Measurements from ENCODE around the gene WEE2. TPM values are rescaled to one million over a fixed set of nuclear protein-coding genes. Genes with fewer than 3 reads are reported as not detected.

The WEE2 gene
- total RNA-seq, 4 donors from 2014 or later: not detected

DNA sequence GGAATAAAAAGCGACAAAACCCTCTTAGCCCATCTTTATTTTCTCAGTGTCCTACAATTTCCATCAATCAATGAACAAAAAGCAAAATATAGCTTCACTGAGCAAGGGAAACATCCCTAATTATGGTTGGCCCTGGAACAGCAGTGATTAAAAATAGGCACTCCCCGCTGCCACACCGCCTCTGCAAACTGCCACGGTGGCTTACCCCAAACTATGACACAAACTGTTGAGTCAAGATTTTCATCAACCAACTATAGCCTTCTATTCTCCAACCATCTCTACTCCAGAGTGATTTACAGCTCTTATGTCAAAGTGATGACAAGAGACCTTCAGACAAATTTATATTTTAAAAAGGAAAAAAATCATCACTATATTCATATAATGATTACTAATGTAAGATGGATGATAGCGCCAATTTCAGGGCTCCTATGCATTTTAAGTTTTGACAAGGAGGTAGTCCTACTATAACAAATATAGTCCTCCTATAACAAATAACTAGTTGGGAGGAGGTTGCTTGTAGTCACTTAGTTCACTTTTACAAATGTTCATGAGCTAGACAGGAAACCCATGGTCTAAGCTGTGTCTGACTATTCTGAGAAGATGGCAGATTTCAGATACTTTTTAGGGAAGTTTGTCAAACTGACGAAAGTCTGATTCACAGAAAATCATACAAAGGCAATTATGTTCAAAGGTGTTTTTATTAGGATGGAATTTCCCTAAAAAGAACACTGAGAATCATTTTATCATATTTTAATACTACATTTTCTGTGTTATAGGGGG, 32.5 kb upstream of the WEE2 start:
- TF ChIP-seq POLR2A (IDR thresholded peaks at IDR 0.05): no peak
- TF ChIP-seq, protein P1, sequence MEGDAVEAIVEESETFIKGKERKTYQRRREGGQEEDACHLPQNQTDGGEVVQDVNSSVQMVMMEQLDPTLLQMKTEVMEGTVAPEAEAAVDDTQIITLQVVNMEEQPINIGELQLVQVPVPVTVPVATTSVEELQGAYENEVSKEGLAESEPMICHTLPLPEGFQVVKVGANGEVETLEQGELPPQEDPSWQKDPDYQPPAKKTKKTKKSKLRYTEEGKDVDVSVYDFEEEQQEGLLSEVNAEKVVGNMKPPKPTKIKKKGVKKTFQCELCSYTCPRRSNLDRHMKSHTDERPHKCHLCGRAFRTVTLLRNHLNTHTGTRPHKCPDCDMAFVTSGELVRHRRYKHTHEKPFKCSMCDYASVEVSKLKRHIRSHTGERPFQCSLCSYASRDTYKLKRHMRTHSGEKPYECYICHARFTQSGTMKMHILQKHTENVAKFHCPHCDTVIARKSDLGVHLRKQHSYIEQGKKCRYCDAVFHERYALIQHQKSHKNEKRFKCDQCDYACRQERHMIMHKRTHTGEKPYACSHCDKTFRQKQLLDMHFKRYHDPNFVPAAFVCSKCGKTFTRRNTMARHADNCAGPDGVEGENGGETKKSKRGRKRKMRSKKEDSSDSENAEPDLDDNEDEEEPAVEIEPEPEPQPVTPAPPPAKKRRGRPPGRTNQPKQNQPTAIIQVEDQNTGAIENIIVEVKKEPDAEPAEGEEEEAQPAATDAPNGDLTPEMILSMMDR (IDR thresholded peaks at IDR 0.05): no peak
- no peak for ATAC-seq
- peaks cover 0 to 65% of the 10 kb centered on the region in 2 donors for H3K36me3 ChIP-seq
- peaks cover 0 to 4% (median 0%) of the 10 kb centered on the region in 3 donors for H3K4me1 ChIP-seq
- no peaks in the 10 kb centered on the region for H3K27me3 ChIP-seq
- no peaks in the 10 kb centered on the region for H3K9me3 ChIP-seq
- 81 to 92% methylated on average over 5 to 6 of the region's 6 CpGs for WGBS, 2 donors (ENCODE audit: low coverage in 1 of 2)
- peak overlapping the region in 2 of 4 donors; percentile 9 to 54 for H3K27ac ChIP-seq
- H3K4me3 ChIP-seq: no peak overlapping the region

DNA sequence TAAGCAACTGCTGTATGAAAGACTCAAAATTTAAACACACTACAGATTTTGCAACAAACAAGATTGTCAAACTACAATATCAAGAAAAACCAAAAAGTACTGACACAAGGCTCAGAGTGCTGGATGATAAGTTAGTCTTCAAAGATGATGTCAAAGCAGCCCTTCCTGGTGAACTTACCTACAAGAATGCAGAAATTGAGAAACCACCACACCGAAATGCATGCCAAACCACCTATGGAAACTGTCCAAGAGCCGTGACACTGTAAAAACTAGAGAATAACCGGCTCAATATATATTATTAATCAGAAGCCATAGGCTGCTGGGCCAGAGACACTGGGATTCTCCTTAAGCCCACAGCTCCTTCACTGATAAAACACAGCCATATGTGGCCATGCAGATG, 31.5 kb upstream of the WEE2 start:
- WGBS, 2 donors (ENCODE audit: low coverage in 1 of 2): 88 to 92% methylated on average over 3 of the region's 3 CpGs

DNA sequence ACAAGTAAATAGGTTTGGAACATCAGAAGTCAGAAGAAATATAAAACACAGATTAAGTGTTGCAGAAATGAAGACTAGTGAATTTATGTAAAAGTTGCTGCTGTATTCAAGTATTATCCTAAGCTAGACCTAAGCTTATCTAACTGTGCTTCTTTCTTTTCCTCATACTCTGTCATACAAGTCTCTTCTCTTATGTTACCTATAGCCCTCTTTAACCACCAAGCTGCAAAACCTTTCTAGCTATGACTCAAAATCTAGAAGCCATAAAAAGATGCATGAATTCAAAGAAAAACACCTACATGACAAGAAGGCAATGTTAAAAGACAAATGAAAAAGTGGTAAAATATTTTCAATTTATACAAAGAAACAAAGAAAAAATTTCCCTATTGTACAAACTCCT, 29.1 kb upstream of the WEE2 start:
- ATAC-seq: no peak
- TF ChIP-seq, protein P1 (IDR thresholded peaks at IDR 0.05): no peak
- no peak for TF ChIP-seq POLR2AphosphoS5 (IDR thresholded peaks at IDR 0.05)
- no peak for TF ChIP-seq POLR2A (IDR thresholded peaks at IDR 0.05)
- TF ChIP-seq EP300 (IDR thresholded peaks at IDR 0.05): no peak
- H3K27me3 ChIP-seq: no peaks in the 10 kb centered on the region
- H3K9me3 ChIP-seq: no peaks in the 10 kb centered on the region
- H3K4me3 ChIP-seq: no peak overlapping the region
- H3K36me3 ChIP-seq: peaks cover 0 to 66% of the 10 kb centered on the region in 2 donors
- no peak overlapping the region for H3K27ac ChIP-seq
- H3K4me1 ChIP-seq: peaks cover 0 to 4% (median 0%) of the 10 kb centered on the region in 3 donors

More for the DNA sequence above, 31.5 kb upstream of the WEE2 start:
- H3K27me3 ChIP-seq: no peaks in the 10 kb centered on the region
- H3K4me3 ChIP-seq: no peak overlapping the region
- no peak overlapping the region for H3K27ac ChIP-seq
- H3K36me3 ChIP-seq: peaks cover 0 to 65% of the 10 kb centered on the region in 2 donors
- peaks cover 0 to 4% (median 0%) of the 10 kb centered on the region in 3 donors for H3K4me1 ChIP-seq
- TF ChIP-seq, protein P1 (IDR thresholded peaks at IDR 0.05): no peak
- no peak for TF ChIP-seq POLR2A (IDR thresholded peaks at IDR 0.05)
- TF ChIP-seq POLR2AphosphoS5 (IDR thresholded peaks at IDR 0.05): no peak
- no peak for TF ChIP-seq EP300 (IDR thresholded peaks at IDR 0.05)
- no peak for ATAC-seq
- no peaks in the 10 kb centered on the region for H3K9me3 ChIP-seq

DNA sequence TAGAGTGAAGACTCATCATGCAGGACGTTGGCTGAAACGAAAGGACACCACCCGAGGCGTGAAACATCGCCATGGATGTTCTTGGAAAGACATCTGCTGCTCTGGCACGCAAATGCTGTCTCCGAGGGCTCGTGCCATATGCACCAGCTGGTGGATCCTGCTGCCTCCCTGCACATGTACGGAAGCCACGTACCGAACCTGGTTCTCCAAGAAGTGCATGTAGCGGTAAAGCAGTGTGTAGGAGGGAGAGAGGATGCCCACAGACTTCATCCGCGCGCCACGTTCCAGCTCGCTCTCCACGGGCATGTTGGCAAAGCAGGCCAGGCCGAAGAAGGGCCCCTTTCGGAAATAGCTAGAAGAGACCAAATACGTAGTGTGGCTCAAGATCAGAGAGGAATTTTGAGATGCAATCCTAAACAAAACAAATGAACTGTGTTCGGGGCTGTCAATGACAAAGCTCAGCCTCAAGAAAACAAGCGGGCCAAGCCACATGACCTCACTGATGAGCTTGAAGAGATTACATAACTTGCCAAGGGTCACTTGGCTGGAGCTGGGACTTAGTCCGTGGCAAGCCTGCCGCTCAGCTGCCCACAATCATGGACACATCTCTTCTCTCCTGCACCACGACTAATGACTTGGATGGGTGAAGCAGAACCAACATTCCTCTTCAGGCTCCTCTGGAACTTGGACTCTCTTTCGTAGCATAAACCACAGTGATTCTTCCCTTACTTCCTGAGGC, 22.7 kb upstream of the WEE2 start:
- WGBS, 2 donors (ENCODE audit: low coverage in 1 of 2): 85 to 87% methylated on average over 13 to 19 of the region's 27 CpGs
- H3K4me1 ChIP-seq: no peaks in the 10 kb centered on the region
- H3K36me3 ChIP-seq: peaks cover 0 to 63% of the 10 kb centered on the region in 2 donors
- no peak overlapping the region for H3K4me3 ChIP-seq
- no peaks in the 10 kb centered on the region for H3K9me3 ChIP-seq
- no peak overlapping the region for H3K27ac ChIP-seq
- no peak for ATAC-seq
- no peak for TF ChIP-seq EP300 (IDR thresholded peaks at IDR 0.05)
- TF ChIP-seq POLR2A (IDR thresholded peaks at IDR 0.05): no peak
- TF ChIP-seq, protein P1 (IDR thresholded peaks at IDR 0.05): no peak
- TF ChIP-seq POLR2AphosphoS5 (IDR thresholded peaks at IDR 0.05): no peak
- H3K27me3 ChIP-seq: no peaks in the 10 kb centered on the region
